NCI-H748 (cell line): Measurements from ENCODE around the gene SUCLG2.

Experiments used
- DNase-seq: peaks from one replicate; lab custom pipeline; 2025; ENCODE audit not compliant: unreplicated experiment; lab: John Stamatoyannopoulos, UW

Gene SUCLG2

DNA sequence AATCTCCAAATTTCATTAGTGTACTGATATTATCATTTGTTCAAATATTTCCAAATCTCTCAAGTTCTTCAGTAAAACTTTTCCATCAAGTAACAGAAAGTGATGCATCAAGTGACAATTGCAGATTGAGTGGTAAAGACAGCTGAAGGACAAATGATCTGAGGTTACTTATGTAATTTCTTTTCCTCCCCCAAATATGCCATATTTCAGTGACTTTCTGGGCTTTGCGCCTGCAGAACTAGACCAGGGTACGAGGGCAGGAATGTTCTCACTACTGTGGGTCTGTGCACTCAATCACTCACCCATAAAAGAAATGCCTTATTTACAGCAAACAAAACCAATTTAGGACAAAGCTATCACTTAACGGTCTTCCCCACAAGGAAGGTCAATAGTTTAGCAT is 4.7 kb downstream of the SUCLG2 start:
- DNase-seq = no peak

DNA sequence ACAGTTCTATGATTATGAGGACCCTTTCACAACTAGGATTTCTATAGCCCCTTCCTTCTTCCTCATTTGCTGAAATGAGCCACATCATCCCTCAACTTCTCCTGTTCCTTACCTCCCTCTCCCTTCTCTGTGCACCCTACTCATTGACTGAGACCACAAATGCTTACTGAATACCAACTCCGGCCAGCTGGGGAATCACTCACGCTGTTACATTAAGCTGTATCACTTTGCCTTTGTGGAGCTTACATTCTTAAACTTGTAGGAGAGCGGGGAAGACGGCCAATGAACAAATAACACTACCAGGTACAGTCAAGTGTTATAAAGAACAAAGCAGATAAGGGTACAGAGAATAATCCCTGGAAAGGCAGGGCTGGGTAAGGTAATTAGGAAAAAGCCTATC is 5.7 kb downstream of the SUCLG2 start:
- DNase-seq = no peak

DNA sequence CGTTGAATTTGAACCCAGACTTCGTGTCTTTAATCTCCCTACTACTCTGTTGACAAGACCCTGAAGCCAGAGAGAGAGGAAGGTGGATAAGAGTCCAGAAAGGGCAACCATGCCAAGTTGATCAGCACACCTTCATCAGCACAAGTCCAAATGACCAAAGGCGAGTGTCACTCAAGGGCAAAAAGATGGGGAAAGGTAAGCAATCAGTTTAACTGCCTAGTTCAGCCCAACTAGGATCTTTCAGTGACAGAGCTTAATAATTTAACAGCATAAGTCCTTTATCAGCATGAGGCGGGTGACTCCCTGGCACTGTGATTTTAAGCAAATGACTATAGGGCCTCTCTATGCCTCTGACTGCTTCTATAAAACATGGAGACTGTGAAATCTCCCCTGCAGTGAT is 6.2 kb downstream of the SUCLG2 start:
- DNase-seq = no peak

DNA sequence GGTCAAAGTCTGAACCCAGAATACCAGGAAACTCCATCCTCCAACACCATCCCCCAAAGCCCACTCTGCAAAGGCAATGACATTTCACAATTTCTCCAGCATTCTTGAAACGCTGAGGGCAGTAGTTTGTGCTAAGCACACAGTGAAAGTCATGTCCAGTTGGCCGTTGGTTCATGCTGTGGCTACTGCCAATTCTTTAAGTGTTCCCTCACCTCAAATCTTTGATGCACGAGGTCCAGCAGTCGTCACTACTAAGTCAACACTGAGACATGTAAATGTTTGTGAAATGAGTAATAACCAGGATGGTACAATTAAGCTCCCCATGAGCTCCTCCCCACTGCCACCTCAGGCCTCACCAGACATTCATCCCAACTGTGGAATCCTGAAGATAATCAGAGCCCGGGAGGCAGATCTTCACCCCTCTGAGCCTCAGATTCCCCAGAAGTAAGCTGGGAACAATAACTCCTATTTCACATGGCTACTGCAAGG is 7.0 kb downstream of the SUCLG2 start:
- DNase-seq = no peak

DNA sequence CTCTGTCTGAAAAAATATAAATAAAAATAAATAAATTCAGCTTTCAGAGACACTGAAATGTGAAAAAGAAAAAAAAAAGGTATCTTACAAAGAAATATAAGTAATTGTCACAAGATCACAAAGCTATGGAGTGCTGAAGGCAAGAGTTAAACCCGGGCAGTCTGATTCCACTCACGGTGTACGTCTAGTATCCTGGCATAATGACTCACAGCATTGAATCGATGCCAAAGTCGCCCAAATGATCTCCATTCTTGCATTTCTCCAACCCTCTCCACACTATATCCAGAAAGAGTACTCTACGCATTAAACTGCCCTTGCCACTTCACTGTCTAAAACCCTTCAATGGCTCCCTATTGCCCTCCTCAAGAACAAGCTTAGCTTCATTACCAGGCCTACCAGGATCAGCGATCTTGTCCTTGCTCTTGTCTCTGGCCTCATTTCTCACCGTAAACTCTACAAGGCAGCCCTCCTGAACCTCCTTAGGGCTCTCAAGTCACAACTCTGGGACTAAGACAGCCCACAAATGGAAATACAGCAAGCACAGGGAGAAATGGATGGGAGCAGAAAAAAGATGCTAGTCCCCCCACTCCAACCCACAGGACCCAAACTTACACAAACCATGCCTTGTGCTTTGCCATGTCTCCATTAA is 7.7 kb downstream of the SUCLG2 start:
- no peak for DNase-seq

DNA sequence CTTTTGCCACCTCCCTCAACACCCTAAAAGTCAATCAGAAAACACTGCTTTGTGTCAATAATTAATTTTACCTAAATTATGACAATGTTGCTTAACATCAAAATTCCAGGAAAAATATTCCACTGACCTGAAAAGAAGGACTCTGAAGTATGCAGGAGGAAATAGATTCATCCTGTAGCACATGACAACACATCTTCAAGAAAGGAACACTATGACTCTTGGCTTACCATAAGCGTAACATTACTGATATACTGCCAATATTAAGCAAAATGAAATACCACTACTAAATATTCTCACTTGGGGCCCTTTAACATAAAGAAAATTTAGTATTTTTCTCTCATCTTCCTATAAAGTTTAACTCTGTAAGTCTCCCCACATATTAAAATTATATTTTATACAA is 9.6 kb downstream of the SUCLG2 start:
- no peak for DNase-seq

DNA sequence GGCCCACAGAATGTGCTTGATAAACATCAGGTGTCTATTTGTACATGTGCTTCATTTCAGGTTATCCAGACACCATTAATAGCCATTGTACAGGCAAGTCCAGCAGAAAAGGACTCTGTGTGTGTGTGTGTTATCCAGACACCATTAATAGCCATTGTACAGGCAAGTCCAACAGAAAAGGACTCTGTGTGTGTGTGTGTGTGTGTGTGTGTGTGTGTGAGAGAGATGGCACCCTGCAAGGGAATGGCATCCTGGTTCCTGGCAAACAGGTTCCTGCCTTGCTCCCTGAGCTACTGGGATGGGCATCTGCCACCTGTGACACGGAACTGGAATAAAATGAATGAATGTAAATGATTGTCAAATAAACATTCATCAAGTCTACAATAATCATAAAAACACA is 11.7 kb downstream of the SUCLG2 start:
- peak; percentile 11 for DNase-seq

DNA sequence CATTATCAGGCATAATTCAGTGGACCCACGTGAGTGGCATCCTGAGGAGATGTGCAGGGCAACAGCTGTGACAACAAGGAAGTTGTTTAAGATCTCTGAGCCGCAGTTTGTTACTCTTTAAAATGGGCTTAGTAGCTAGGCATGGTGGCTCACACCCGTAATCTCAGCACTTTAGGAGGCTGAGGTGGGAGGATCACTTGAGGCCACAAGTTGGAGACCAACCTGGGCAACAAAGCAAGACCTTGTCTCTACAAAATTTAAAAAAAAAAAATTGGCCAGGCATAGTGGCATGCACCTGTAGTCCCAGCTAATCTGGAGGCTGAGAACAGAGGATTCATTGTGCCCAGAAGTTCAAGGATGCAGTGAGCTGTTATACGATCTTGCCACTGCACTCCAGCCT is 12.2 kb downstream of the SUCLG2 start:
- DNase-seq = no peak

DNA sequence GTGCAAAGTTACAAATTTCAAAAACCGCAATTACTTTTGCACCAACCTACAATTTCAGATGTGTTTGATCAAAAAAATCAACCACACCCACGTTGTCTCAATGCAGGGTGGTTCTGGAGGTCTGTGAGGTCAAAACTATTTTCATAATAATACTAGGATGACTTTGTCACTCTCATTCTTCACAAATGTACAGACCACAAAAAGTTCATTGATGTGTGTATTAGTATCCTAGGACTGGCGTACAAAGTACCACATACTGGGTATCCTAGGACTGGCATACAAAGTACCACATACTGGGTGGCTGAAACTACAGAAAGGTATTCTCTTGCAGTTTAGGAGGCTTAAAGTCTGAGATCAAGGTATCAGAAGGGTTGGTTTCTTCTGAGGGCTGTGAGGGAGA is 13.0 kb downstream of the SUCLG2 start:
- DNase-seq = no peak

DNA sequence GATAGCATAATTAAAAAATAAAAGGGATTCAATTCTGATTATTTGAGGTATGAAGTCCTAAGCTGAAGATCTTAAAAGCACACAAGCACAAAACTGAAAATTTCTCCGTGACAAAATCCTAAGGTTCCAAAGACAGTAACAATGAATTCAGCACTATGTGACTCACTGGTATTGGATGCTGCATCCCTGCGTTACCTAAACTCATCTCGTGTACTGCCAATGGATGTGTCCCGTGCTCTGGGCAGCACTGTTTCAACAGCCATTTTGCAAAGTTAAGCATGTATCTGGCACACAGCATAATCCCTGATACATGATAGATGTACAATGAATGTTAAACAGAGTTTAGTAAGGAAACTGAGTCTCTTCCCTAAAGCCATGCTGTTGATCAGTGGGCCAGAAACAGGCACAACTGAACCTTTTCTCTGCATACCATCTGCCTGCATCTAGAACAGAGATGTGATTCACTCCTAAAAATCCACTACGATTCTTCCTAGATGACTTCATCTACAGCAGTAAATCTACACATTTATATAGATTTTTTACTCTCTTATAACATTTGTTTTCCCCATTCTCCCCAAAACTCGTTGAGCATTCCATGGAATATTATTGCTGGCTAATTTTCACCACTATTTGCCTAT is 14.3 kb downstream of the SUCLG2 start:
- no peak for DNase-seq

DNA sequence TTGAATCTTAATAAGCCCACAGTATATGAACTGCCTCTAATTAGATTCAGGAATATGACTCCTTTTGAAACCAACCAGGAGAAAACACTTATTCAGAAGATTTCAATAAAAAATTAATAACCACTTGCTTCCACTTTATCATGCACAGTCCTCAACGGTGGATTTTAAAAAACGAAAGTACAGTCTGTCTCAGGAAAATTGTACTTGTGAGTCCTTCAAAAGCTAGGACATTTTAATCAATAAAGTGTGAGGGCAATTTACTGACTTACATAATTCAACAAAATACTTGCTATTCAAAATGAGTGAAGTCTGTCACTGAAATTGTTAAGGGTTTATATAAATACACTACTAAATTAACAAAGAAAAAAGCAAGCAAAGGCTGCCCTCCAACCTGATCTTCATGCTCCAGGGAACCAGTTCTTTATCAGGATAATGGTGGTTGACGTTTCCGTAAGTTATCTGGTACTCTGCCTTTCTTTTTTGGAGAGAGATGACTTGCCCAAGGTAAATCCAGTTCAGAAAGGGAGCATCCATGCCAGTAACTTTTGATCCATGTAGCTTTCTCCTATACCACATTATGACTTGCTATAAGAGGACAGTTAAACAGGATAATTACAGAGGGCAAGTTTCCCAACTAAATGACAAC is 17.0 kb downstream of the SUCLG2 start:
- no peak for DNase-seq

DNA sequence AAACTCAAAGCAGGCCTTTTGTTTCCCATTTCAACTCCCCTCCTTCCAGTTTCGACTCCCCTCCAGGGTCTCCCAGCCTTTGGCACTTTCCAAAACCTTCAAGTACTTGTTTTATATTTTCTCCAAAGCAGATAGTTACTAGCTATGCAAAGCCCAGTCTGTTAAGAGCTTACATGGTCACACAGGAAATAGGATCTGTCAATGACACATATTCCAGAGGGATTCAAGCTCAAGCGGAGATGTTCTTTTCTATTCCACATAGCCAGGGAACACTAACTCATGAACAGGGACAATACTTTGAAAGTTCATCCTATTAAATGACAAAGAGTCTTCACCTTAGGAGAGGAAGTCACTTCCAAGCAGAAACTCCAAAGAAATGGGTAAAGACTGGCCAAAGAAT is 18.6 kb downstream of the SUCLG2 start:
- DNase-seq = no peak

DNA sequence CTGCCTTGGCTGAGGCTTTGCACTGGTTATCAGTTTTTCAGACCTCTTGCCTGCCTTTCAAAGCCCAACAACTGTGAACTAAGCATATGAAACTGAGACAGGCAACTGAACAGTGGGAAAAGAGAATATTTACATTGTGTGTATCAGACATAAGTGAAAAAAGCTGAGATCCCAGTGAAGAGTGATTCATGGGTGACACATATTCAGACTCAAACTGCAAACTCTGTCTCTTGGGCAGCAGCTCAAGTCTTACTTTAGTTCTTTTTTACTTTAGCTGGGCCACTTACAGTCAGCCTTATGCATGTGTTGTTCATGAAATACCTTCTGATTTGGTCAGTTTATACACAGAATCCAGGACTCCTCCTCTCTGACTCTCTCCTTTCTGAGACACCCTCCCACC is 19.2 kb downstream of the SUCLG2 start:
- no peak for DNase-seq

DNA sequence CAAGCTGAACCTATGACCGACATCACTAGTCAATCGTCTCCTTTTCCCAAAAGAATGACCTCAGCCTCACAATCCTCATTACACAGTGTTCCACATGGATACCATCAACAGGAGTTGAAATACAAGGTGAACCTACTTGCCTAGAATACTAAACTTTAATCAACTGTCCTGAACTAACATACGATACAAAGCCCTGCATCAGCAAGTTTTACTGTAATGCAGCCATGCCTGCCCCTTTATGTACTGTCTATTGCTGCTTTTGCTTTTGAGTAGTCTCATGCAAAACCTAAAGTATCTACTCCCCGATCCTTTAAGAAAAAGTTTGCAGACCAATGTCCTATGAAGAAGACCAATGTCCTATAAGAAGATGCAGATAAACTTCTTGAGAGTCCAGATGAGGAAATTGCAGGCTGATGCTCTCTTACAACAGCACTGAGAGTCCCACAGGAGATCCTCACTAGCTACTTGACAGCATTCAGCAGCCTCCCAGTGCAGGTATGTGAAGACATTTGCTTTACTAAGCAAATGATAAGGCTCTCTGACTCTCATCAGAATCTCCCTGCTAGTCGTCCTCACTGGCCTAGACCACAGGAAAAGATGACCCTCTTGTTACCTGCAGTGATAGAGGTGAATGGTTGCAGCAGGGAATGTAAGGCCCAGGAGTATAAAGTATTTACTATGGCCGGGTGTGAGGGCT is 23.6 kb downstream of the SUCLG2 start:
- DNase-seq = no peak

DNA sequence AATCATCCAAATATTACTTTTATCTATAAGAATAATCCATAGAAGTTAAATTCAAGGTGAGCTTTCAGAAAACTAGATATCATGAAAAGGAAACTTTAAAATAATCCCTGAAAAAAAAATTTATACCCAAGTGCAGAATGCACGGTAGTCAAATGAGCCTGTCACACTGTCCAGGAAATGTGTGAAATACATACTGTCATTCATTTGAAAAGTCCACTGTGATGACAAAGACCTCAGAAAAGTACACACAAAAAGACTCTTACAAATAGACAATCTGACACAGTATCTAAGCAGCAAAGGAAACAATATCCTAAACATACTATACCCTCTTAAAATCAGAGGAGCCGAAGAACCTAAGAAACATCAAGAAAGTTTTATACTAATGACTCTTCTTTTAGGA is 29.7 kb downstream of the SUCLG2 start:
- DNase-seq = no peak

DNA sequence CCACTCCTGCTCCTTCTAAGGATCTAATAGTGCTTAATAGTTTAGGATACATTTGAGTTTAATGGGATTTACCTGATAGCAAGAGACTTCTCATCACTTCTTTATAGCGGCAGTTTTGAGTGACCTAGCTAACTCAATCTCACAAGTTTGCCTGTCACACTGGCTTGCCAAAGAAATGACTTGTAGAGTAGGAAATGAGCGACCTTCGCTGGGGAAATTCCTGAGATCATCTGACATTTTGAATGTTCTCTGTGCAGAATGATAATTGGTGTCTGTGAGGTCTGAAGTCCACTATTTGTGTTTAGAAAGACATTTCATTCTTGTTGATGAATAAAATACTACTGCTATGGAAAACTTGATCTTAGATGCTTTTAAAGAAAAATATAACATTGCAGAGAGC is 30.3 kb downstream of the SUCLG2 start:
- no peak for DNase-seq

DNA sequence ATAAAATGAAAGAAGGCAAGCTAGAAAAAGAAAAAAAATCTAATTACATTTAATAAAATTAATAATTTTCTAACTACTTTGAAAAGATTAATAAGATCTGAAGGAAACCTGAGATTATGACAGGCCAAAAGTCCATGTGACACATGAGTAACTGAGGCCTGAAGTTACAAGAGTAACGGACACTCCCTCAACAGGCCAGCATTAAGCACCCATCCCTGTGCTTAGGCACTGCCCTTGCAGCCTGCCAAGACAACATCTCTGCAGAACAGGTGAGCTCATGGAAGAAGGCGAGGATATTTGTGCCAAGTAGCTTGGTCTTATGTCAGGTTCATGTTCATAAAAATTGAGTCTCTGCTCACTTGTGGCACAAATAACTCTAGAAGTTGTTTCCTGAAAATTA is 31.8 kb downstream of the SUCLG2 start:
- no peak for DNase-seq

DNA sequence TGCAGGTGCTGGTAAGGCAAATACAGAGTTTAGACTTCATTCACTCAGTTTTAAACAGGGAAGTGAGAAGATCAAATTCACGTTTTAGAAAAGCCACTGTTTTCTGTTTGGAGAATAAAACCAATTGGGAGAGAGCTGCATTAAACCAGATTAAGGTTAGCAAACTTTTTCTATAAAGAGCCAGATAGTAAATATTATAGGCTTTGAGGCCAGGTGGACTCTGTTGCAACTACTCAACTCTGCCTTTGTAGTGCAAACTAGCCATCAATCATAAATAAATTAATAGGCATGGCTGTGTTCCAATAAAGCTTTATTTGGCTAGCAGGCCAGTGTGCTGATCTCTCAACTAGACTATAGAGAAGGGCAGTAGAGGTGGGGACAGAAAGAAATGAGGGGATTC is 33.5 kb downstream of the SUCLG2 start:
- DNase-seq = no peak

DNA sequence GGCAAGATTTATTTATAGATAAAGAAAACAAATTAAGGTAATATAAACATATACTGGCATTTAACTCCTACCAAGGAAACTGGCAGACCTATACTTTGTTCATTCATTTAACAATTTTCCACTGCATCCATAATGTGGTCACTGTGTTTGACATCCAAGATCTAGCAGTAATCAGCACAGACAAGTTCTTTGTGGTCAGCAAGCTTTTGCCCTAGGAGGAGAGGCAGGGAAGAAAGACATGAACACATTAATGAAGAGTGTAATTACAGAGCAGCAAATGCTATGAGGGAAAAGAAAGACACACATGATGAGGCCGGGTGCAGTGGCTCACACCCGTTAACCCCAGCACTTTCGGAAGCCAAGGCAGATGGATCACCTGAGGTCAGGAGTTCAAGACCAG is 34.4 kb downstream of the SUCLG2 start:
- no peak for DNase-seq

DNA sequence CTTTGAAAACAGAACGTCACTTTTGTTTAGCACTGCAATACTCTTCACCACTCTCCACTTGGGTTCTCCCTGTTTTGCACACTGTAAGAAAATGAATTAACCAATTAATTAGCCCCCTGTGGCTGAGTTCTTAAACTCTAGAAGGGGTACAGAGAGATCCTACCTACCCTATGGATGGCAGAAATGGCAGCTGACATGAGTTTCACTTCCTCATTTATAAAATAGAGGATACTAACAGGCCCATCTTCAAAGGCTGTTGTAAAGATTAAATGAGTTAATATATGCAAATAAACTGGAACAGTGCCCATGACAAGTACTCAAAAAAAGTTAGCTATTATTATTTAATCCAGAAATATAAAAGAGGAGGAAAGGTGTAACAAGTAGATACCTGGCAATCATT is 36.9 kb downstream of the SUCLG2 start:
- DNase-seq = no peak

DNA sequence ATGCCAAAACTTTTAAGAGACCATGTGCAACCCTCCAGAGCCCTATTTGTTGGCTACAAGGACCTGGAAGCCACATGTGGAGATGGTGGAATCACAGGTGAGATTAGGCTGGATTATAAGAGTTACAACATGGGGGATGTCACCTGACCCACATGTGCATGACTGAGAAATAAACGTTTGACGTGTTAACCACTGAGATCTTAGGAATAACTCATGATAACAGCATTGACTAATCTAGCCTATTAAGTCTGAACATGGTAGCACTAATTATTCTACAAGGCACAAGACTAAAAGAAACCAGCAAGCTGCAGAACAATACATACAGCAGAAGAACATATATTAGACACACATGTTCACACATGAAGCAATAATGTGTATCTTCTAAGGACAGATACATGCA is 38.4 kb downstream of the SUCLG2 start:
- no peak for DNase-seq

DNA sequence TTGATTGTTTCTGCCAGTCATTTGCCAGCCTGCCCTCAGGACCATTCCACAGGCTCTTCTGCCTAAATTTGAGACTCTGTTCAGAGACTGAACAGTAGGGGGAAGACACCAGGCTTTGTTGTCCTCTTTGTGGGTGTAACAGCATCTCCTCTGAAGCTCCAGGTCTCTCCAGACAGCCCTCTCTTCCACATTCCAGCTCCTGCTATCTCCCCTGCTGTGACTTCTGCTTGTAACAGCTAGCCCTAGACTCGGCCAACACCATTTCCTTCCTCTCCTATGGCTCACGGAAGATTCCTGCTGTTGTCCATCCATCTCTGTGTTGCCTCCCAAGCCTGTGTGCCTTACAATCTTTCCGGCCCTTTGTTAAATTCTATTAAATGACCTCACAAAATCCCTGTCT is 40.2 kb downstream of the SUCLG2 start:
- DNase-seq = no peak
